Loucy (cell line): ENCODE measurements around the gene NFS1.

Experiments
- CTCF ChIP-seq: fragments of 200-600 bp; sonication (generic); conservative IDR thresholded peaks from 2 replicates; pipeline ENCODE4 v1.5.1; 2014; ENCODE audit warnings: mild to moderate bottlenecking, antibody characterized with exemption, low read length
- EZH2phosphoT487 ChIP-seq: fragments of 200-600 bp; IDR thresholded peaks from 2 replicates; pipeline ENCODE4 v1.6.1; 2018; ENCODE audit warnings: antibody characterized with exemption, mild to moderate bottlenecking, moderate library complexity, borderline replicate concordance

- TF ChIP-seq CTCF (no peak), EZH2phosphoT487 (no peak)
Measured at GRCh38 chr20:35702051-35702823, 3.1 kb upstream of the NFS1 start.
